DOHH2 (cell line): ENCODE results near the gene TCHHL1.

Experiments
- CTCF ChIP-seq: fragments of 200-600 bp; sonication (generic); IDR thresholded peaks from one replicate; pipeline ENCODE4 v1.5.1; 2014; ENCODE audit warnings: antibody characterized with exemption, mild to moderate bottlenecking, low read depth, low read length; ENCODE audit not compliant: poor library complexity, severe bottlenecking
- EZH2phosphoT487 ChIP-seq: fragments of 200-600 bp; sonication (generic); IDR thresholded peaks from 2 replicates; pipeline ENCODE4 v1.6.1; 2017; ENCODE audit warnings: borderline replicate concordance, mild to moderate bottlenecking, antibody characterized with exemption, low read length, moderate library complexity, mixed read lengths

DNA sequence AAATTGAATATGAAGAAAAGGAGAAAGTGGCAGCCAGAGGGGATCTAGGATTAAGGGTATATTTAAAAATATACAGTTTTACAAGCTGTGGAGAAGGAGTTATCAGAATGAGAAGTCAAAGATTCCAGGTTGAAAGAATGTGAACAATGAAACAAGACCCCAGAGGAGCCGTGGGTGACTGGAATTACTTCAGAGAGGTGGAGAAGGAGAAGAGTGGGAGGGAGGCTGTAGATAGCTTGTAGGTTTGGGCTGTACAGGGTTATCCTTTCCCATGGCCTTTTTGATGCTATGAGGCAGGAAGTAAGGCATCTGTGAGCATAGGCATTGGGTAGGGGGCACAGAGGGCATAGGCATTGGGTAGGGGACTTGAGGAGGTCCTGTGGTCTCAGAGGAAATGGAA lies 46.8 kb downstream of the TCHHL1 start:
- TF ChIP-seq CTCF: no peak
- no peak for TF ChIP-seq EZH2phosphoT487
